PC-3 (cell line): ENCODE measurements around the gene SNX20. TPM values are rescaled to one million over a fixed set of nuclear protein-coding genes. Genes with fewer than 3 reads are reported as not detected.
A peak's percentile ranks its signal among the peaks of the same experiment; 100 is the strongest.

Experiments used
- ATAC-seq: fragments of 200-7000 bp; cut with Tn5 transposase; 2 replicates; pipeline ENCODE4 v1.9.1; 2020; ENCODE audit warnings: mild to moderate bottlenecking, moderate library complexity
- BruUV-seq: library from RNA; stranded (reverse); fragments of 400-500 nt; replicated peaks from 2 replicates; lab custom pipeline; 2021; lab: Mats Ljungman, UMichigan
- CTCF ChIA-PET: fragments of 300-600 bp; sonication (Branson Sonifier 250); formaldehyde crosslinking; loops from one replicate; lab custom pipeline; 2022; ENCODE audit warnings: antibody characterized with exemption; lab: Charles Lee
- POLR2A ChIA-PET: fragments of 300-600 bp; sonication (Branson Sonifier 250); formaldehyde crosslinking; loops from one replicate; lab custom pipeline; 2022; ENCODE audit warnings: antibody characterized with exemption; ENCODE audit not compliant: unreplicated experiment; lab: Charles Lee
- DNase-seq: peaks from one replicate; pipeline ENCODE4 v3.0.0-alpha.2; 2015
- H2AFZ ChIP-seq: fragments of 300-600 bp; sonication (generic); 2 replicates; pipeline ENCODE4 v1.6.0; 2016; ENCODE audit warnings: antibody characterized with exemption, low read length
- H3F3A ChIP-seq: fragments of 300-600 bp; sonication (generic); one replicate; pipeline ENCODE4 v1.6.0; 2017; ENCODE audit warnings: antibody characterized with exemption, low read length, control low read depth, mild to moderate bottlenecking; ENCODE audit not compliant: unreplicated experiment
- H3K27ac ChIP-seq: fragments of 300-600 bp; sonication (generic); 2 replicates; pipeline ENCODE4 v1.5.1; 2016; ENCODE audit warnings: mild to moderate bottlenecking, low read length
- H3K27me3 ChIP-seq: fragments of 300-600 bp; sonication (generic); 2 replicates; pipeline ENCODE4 v1.6.1; 2016; ENCODE audit warnings: low read length, mixed read lengths
- H3K36me3 ChIP-seq: fragments of 300-600 bp; sonication (generic); 2 replicates; pipeline ENCODE4 v1.6.1; 2016; ENCODE audit warnings: low read depth, mixed run types, low read length, mixed read lengths
- H3K4me1 ChIP-seq: fragments of 300-600 bp; sonication (generic); 2 replicates; pipeline ENCODE4 v1.5.1; 2016; ENCODE audit warnings: low read length; ENCODE audit not compliant: insufficient read depth
- H3K4me2 ChIP-seq: fragments of 300-600 bp; sonication (generic); 2 replicates; pipeline ENCODE4 v1.6.0; 2016; ENCODE audit warnings: low read length
- H3K4me3 ChIP-seq: fragments of 300-600 bp; sonication (generic); 2 replicates; pipeline ENCODE4 v1.5.1; 2016; ENCODE audit warnings: mild to moderate bottlenecking, low read length, mixed read lengths
- H3K79me2 ChIP-seq: fragments of 300-600 bp; sonication (generic); 2 replicates; pipeline ENCODE4 v1.6.1; 2017; ENCODE audit warnings: low read length, mixed read lengths
- H3K9ac ChIP-seq: fragments of 300-600 bp; sonication (generic); 2 replicates; pipeline ENCODE4 v1.6.0; 2016; ENCODE audit warnings: mild to moderate bottlenecking, low read length
- H3K9me2 ChIP-seq: fragments of 300-600 bp; sonication (generic); replicated peaks from 2 replicates; pipeline ENCODE4 v1.6.1; 2016; ENCODE audit warnings: mixed run types, low read length, mixed read lengths
- H3K9me3 ChIP-seq: fragments of 300-600 bp; sonication (generic); 2 replicates; pipeline ENCODE4 v1.6.1; 2016; ENCODE audit warnings: low read length, mixed read lengths
- H4K20me1 ChIP-seq: fragments of 300-600 bp; sonication (generic); 2 replicates; pipeline ENCODE4 v1.6.1; 2016; ENCODE audit warnings: low read length, mixed read lengths
- EZH2 ChIP-seq: fragments of 300-600 bp; sonication (generic); IDR thresholded peaks from one replicate; pipeline ENCODE4 v1.6.1; 2017; ENCODE audit warnings: antibody characterized with exemption, mild to moderate bottlenecking, low read length; ENCODE audit not compliant: unreplicated experiment
- EZH2phosphoT487 ChIP-seq: fragments of 300-600 bp; sonication (generic); IDR thresholded peaks from 2 replicates; pipeline ENCODE4 v1.6.1; 2018; ENCODE audit warnings: mild to moderate bottlenecking, antibody characterized with exemption, low read length, borderline replicate concordance
- intact Hi-C: fragments of 100-400 bp; cut with micrococcal nuclease; formaldehyde crosslinking; loops from 2 replicates; pipeline ENCODE4 v1.9.0; 2023
- total RNA-seq: library from RNA; depleted of rRNA; stranded (reverse); fragments of >200 nt; gene quantifications from 2 replicates; pipeline ENCODE4 v1.2.3, GENCODE V29; 2014
- TF ChIP-seq, protein P1 (sequence below): fragments of 300-600 bp; sonication (generic); conservative IDR thresholded peaks from 2 replicates; pipeline ENCODE4 v1.5.1; 2017; ENCODE audit warnings: antibody characterized with exemption, low read depth, mild to moderate bottlenecking, low read length

The SNX20 gene
- total RNA-seq, 1 experiment from 2014 or later: not detected

DNA sequence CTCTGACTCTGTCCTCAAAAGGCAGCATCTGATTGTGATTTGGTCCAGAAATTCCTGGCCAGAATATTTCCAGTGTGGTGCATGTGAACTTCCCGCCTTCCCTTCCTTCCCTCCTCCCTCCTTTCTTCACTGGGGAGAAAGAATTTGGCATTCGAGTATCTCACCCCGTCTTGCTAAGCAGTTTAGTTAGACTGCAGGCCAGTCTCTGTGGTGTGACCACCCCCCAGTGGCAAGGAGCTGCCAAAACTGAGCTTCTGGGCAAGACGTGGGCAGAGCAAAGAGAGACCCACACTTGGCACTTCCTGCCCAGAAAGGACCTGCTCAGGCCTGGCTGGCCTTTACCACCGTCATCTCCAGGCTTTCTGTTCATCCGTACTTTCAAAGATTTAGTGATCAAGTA, 36.4 kb downstream of the SNX20 start:
- no peaks in the 10 kb centered on the region for H3K9me2 ChIP-seq
- intact Hi-C loops: no loop called here
- H3K79me2 ChIP-seq: no peaks in the 10 kb centered on the region
- no peak overlapping the region for H2AFZ ChIP-seq
- H4K20me1 ChIP-seq: no peaks in the 10 kb centered on the region
- TF ChIP-seq, protein P1, sequence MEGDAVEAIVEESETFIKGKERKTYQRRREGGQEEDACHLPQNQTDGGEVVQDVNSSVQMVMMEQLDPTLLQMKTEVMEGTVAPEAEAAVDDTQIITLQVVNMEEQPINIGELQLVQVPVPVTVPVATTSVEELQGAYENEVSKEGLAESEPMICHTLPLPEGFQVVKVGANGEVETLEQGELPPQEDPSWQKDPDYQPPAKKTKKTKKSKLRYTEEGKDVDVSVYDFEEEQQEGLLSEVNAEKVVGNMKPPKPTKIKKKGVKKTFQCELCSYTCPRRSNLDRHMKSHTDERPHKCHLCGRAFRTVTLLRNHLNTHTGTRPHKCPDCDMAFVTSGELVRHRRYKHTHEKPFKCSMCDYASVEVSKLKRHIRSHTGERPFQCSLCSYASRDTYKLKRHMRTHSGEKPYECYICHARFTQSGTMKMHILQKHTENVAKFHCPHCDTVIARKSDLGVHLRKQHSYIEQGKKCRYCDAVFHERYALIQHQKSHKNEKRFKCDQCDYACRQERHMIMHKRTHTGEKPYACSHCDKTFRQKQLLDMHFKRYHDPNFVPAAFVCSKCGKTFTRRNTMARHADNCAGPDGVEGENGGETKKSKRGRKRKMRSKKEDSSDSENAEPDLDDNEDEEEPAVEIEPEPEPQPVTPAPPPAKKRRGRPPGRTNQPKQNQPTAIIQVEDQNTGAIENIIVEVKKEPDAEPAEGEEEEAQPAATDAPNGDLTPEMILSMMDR: peak; percentile 53
- TF ChIP-seq EZH2: no peak
- no peak for TF ChIP-seq EZH2phosphoT487
- H3K27ac ChIP-seq: no peak overlapping the region
- no peak overlapping the region for H3K4me3 ChIP-seq
- no TSS peak for BruUV-seq
- H3K9ac ChIP-seq: no peak overlapping the region
- DNase-seq (peak; percentile 33), ATAC-seq (peak; percentile 51; the same call in 1 of the 2 replicates)
- ChIA-PET POLR2A (no interaction called here), CTCF (interaction anchor here (0.7 to 1.2 kb wide), 4 partner anchors 161 to 431 kb away, joined by 3 to 4 read pairs (median 4); no protein-coding TSS in a partner anchor)
- H3K9me3 ChIP-seq: no peaks in the 10 kb centered on the region
- H3K36me3 ChIP-seq: no peaks in the 10 kb centered on the region
- peaks cover 29% of the 10 kb centered on the region for H3K27me3 ChIP-seq
- H3K4me2 ChIP-seq: no peak overlapping the region
- H3F3A ChIP-seq: no peaks in the 10 kb centered on the region
- no peaks in the 10 kb centered on the region for H3K4me1 ChIP-seq

DNA sequence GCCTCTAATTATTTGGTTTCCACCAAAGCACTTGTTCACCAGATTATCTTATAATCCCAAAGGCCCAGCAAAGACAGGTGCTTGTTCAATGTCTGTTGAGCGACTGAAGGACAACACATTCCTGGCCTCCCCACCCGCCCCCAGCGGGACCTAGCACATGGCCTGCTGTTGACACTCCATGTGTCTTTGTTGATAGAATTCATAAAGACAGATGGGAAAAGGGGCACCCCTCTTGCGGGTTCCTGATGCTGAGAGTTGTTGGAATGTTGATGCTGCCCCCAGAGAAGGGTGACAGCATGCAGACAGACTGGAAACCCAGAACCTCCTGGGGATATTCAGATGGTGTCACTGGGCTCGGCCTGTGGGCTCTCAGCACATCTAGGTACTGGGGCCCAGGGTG, 36.9 kb downstream of the SNX20 start:
- DNase-seq (no peak), ATAC-seq (no peak)
- Histone ChIP-seq H3F3A (no peaks in the 10 kb centered on the region), H3K36me3 (no peaks in the 10 kb centered on the region), H3K79me2 (no peaks in the 10 kb centered on the region), H3K4me1 (no peaks in the 10 kb centered on the region), H2AFZ (no peak overlapping the region), H3K9ac (no peak overlapping the region), H3K4me3 (no peak overlapping the region), H4K20me1 (no peaks in the 10 kb centered on the region), H3K9me3 (no peaks in the 10 kb centered on the region), H3K27ac (no peak overlapping the region), H3K27me3 (peaks cover 29% of the 10 kb centered on the region), H3K9me2 (no peaks in the 10 kb centered on the region), H3K4me2 (no peak overlapping the region)
- intact Hi-C loops: no loop called here
- TF ChIP-seq EZH2phosphoT487: no peak
- TF ChIP-seq, protein P1: no peak
- no peak for TF ChIP-seq EZH2
- ChIA-PET CTCF (interaction anchor here (1.0 to 1.2 kb wide), 3 partner anchors 162 to 430 kb away, joined by 3 to 4 read pairs (median 4); no protein-coding TSS in a partner anchor), POLR2A (no interaction called here)
- no TSS peak for BruUV-seq

DNA sequence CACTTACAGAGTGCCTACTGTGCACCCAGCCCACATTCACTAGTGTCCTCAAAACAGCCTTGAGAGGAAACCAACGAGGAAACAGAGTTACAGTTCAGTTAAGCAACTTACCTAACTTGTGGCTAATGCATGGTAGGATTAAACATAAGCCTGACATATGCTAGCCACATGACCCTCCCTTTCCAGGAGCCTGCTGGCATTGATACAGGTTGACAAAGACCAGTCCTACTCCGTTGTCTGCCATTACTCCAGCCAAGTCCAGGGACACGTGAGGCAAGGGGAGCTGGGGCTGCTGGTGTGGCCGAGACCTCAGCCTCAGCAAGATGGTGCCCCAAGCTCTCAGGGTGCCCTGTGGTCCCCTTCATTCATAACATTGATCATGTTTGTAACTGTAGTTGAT, 37.9 kb downstream of the SNX20 start:
- no peak overlapping the region for H3K4me2 ChIP-seq
- H3K36me3 ChIP-seq: no peaks in the 10 kb centered on the region
- no peaks in the 10 kb centered on the region for H3K79me2 ChIP-seq
- H3K4me3 ChIP-seq: no peak overlapping the region
- POLR2A ChIA-PET: no interaction called here
- no peaks in the 10 kb centered on the region for H3F3A ChIP-seq
- DNase-seq (no peak), ATAC-seq (no peak)
- intact Hi-C loops: no loop called here
- no TSS peak for BruUV-seq
- H3K4me1 ChIP-seq: no peaks in the 10 kb centered on the region
- TF ChIP-seq, protein P1: no peak
- no peak for TF ChIP-seq EZH2phosphoT487
- no peak for TF ChIP-seq EZH2
- H2AFZ ChIP-seq: no peak overlapping the region
- H4K20me1 ChIP-seq: no peaks in the 10 kb centered on the region
- no peaks in the 10 kb centered on the region for H3K9me3 ChIP-seq
- peaks cover 29% of the 10 kb centered on the region for H3K27me3 ChIP-seq
- no peak overlapping the region for H3K27ac ChIP-seq
- no peaks in the 10 kb centered on the region for H3K9me2 ChIP-seq
- H3K9ac ChIP-seq: no peak overlapping the region
- CTCF ChIA-PET: no interaction called here
